Measurements from ENCODE around the gene CBL.
"Not testable (repeated sequence)": the region's sequence is repeated elsewhere in the genome, so short reads cannot be mapped to it uniquely, and the experiment has no call there.

Gene CBL

DNA sequence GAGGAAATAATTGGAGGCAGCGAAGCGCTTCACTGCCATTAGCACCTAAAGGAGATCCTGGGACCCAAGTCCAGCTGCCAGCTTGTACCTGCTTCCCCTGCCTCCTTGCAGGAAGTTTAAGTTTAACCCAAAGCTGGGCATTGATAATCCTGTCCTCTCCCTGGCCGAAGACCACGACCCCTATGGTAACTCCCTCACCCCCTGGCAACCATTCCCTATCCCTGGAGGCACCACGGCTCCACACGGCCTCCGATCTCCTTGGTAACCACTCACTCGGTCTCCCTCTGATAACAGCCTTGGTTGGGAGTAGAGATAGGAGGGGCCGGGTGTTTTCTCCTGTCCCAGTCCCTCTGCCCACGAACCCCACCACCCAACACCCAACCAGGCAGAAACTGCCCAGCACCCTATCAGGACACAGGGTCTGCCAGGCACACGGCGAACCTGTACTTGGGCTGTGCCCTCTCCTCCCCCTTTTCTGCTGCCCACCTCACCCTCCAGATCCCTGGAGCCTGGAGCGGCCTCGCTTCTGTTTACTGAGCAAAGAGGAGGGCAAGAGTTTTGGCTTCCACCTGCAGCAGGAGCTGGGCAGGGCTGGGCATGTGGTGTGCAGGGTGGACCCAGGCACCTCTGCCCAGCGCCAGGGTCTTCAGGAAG is 20.0 kb upstream of the CBL start:
- no peak for DNase-seq

DNA sequence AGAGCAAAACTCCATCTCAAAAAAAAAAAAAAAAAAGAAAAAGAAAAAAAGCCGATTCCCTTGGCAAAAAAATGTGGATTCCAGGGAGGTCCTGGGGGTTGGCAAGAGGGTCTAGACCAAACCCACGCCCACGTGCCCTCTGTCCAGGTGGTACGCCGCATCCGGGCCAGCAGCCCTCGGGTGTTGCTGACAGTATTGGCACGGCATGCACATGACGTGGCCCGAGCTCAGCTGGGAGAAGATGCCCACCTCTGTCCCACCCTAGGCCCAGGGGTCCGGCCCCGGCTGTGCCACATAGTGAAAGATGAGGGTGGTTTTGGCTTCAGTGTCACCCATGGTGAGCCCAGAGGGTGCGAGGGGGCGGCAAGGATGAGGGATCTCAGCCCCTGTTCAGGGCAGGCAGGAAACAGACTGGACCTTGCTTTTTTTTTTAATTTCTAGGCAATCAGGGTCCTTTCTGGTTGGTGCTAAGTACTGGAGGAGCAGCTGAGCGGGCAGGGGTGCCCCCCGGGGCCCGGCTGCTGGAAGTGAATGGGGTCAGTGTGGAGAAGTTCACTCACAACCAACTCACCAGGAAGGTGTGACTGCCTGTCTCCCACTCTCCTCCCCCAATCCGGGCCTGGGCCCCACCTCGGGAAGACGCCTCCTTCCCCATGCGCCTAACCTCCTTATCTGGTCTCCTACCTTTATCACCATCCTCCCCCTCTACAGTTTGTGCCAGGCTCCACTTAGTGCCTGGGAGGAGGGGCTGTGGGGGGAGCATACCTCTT is 18.8 kb upstream of the CBL start:
- DNase-seq: no peak

DNA sequence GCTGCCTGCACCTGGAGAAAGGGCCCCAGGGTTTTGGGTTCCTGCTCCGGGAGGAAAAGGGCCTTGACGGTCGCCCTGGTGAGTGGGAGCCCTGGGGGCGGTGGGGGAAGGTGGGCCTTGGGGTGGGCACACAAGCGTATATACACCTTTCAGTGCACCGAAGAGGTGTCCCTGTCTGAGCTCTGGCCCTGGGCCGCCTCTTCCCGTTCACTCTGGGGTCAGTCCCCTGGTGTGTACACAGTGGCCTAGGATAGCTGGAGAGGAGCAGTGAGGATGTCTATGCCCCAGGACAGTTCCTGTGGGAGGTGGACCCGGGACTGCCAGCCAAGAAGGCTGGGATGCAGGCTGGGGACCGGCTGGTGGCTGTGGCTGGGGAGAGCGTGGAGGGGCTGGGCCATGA is 18.1 kb upstream of the CBL start:
- no peak for DNase-seq

DNA sequence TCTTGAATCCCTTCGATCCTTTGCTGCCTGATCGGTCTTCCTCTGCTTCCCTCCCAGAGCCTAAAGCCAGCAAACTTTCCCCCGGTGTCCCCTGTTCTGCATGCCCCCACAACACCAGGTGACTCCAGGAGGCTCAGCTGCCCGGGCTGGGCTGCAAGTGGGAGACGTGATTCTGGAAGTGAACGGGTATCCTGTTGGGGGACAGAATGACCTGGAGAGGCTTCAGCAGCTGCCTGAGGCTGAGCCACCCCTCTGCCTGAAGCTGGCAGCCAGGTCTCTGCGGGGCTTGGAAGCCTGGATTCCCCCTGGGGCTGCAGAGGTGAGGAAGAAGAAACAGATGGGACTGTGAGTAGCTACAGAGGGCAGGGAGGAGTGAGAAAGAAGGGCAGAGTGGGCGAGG is 17.3 kb upstream of the CBL start:
- no peak for DNase-seq

DNA sequence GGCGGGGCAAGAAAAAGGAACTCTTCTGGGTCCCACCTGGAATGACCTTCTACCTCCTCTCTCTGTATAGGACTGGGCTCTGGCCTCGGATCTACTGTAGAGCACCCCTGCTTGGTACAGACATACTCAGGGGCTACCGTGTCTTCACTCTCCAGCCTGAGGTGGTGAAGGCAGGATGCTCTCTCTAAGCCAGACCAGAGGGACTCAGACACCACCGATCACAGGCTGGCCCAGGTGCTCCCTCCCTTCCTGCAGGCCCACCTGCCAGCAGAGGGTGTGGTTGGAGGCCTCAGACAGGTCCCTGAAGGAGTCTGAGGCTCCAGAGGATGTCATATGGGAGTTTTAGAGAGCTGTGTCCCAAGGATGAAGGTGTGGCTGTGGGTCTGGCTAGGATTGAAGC is 16.7 kb upstream of the CBL start:
- no peak for DNase-seq

DNA sequence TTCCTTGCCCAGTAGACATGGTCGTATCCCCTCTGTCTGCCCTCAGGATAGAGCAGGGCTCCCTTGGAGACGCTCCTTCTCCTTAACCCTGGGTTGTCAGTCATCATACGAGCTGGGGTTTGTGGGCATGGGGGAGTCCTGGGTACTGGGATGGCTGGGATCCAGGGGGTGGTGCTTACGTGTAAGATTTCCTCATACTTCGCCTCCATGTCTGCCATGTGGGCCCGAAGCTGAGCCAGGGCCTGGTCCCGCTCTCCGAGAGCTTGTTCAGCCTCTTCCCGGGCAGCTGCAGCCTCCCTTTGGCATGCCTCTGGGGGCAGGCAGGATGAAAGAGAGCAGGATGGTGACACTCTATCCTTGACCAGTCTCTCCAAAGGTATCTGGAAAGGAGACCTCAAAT is 15.6 kb upstream of the CBL start:
- DNase-seq: no peak

DNA sequence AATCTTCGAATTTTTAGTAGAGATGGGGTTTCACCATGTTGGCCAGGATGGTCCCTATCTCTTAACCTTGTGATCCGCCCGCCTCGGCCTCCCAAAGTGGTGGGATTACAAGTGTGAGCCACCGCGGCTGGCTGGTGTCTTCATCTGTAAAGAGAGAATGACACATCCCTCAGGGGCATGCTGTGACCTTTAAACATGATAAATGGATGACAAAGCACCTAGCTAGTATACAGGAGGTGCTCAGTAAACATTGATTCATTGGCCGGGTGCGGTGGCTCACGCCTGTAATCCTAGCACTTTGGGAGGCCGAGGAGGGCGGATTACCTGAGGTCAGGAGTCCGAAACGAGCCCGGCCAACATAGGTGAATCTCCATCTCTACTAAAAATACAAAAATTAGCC is 14.9 kb upstream of the CBL start:
- DNase-seq: not testable (repeated sequence)

DNA sequence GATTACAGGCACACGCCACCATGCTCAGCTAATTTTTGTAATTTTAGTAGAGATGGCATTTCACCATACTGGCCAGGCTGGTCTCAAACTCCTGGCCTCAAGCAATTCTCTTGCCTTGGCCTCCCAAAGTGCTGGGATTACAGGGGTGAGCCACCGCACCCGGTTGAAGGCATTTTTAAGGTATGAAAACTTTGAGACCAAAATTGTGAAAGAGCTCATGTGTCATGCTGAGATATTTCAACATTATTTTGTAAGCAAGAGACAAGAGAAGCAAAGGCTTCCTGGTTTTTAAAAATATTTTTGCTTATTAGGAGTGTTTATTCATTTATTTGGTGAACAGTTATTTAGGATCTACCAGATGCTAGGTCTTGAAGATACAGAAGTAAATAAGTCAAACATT is 14.0 kb upstream of the CBL start:
- no peak for DNase-seq

DNA sequence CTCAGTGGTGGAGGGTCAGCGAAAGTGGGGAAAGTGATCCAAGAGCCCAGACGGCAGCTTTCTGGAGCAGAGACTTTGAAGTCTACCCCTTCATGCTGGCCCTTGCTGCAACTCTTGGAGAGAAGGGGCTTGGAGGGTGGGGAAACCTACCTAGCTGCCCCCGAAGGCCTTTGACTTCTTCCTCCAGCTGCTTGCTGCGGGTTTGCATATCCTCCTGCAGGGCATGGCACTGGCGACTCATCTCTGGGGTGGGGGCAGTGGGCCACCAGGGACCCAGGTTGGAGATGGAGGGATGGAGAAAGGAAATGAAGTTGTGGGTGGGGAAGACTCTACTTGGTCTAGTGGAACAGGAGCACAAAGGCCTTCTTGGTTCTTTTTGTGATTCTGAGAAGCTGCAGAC is 13.1 kb upstream of the CBL start:
- DNase-seq: no peak

DNA sequence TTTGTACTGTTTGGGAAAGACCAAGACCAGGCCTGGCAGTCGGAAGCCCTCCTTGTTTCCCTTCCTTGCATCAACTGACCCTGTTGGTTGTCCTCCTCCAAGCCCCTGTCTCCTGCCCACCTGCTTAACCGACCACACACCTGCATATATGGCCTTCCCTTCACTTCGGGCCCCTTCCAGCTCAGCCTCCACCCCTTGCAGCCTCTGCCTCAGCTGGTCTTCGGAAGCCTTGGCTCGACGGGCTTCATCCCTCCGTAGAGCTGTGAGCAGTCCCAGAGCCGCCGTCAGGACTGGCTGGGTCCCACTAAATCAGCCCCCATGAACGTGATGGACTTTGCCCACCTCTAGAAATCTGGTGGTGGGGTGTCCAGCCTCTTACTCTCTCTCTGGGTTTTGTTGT is 12.5 kb upstream of the CBL start:
- no peak for DNase-seq

DNA sequence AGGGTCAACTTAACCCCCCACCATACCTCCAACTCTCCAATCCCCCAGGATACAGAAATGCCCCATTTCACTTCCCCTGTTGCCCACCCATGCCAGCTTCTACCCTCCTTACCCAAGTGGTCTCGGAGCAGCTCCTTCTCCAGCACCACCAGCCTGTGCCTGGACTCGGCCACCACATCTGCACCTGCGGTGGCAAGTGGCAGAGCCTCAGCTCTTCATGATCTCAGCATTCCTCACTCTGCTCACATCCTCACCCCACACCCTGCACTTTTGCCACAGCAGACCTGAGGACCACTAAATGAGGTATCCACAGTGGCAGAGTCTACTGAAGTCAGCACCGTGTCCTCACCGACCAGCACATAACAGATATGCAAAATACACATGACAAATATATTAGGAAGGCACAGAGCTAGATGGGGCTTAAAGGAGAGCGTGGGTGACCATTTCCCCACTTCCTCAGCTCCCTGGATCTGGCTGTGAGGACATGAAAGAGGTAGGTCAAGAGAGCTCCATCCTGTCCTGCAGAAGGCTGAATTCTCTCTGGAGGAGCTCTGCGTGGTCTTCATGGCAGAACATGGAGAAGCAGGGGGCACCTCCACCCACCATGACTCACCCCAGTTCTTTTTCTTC is 11.2 kb upstream of the CBL start:
- DNase-seq: no peak

DNA sequence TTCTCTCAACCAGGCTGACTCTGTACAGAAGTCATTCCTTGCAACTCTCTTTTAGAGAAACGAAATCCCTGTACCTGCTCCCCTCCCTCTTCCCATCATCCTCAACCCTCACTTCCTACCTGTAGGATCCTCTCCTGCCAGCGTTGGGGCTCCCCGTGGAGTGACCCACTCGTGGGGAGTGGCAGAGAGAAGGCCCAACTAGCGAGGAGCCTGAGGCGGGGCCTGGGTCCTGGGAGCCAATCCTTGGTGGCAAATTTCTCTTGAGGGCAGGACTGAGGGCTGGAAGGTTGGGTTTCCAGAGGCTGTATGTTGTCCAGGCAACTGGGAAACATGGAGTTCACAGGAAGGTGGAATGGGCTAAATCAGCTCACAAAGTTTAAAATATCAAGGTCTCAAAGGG is 10.5 kb upstream of the CBL start:
- no peak for DNase-seq

DNA sequence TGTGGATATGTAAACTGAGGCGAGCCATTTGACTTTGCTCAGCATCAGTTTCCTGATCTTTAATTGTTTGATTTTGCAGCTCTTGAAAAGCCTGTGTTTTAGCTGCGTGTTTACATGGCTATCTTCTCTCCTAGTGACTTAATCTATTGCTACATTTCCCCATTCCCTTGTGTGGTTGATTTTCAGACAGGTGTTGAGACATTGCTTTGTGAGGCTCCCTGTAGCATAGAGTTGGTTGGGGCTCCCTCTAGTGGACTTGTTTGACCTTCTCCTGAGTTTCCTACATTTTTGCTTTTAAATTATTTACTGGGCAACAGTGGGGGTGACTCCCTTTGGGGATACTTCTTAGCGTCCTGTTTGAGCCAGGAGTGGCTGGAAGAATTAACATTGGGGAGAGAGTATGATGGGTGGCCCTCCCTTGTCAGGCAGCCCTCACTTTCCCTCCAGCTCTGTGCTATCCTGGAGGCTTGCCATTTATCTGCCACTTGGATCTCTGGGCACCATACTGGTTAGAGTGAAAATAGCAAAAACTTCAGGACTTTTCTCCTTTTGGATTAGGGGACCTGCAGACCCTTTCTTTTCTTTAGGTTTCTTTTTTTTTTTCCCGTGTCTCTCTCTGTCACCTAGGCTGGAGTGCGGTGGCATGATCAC is 9.2 kb upstream of the CBL start:
- DNase-seq: peak; percentile 85

DNA sequence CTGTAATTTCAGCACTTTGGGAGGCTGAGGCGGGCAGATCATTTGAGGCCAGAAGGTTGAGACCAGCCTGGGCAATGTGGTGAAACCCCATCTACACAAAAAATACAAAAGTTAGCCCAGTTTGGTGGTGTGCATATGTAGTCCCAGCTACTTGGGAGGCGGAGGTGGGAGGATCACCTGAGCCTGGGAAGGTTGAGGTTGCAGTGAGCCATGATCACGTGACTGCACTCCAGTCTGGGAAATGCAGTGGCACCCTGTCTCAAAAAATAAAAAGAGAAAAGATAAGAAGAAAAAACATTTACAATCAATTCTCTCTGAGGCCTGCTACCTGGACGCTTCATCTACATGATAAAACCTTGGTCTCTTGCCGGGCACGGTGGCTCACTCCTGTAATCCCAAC is 7.2 kb upstream of the CBL start:
- no peak for DNase-seq

DNA sequence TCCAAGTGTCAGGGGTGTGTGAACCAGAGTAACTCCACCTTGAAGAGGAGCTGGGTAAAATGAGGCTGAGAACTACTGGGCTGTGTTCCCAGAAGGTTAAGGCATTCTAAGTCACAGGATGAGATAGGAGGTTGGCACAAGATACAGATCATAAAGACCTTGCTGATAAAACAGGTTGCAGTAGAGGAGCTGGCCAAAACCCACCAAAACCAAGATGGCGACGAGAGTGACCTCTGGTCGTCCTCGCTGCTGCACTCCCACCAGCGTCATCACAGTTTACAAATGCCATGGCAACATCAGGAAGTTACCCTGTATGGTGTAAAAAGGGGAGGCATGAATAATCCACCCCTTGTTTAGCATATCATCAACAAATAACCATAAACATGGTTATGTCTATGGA is 4.9 kb upstream of the CBL start:
- not testable (repeated sequence) for DNase-seq

DNA sequence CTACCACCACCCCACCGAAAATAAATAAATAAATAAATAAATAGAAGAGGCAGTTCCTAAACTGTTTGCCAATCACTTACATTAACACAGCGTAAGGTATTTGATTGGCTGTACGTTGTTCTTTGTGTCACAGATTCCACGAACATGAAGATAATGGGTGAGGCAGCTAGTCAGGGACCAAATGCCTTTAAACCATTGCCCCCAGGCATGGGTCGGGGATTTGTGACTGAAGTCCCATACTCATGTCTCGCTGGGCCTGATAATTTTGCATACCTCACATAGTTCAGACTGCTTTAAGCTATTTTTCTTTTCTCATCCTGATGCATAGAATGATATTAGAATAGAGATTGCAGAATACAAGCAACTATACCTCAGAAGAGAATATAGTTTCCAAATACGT is 3.6 kb upstream of the CBL start:
- DNase-seq: no peak

DNA sequence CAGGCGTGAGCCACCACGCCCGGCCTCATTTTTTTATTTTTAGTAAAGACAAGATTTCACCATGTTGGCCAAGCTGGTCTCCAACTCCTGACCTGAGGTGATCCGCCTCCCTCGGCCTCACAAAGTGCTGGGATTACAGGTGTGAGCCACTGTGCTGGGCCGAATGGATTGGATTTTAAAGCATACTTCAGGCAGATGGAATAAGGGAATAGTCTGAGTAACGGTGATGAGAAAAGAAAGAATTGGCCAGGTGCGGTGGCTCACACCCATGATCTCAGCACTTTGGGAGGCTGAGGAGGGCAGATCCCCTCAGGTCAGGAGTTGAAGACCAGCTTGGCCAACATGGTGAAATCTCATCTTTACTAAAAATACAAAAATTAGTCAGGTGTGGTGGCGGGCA is 2.1 kb upstream of the CBL start:
- no peak for DNase-seq

DNA sequence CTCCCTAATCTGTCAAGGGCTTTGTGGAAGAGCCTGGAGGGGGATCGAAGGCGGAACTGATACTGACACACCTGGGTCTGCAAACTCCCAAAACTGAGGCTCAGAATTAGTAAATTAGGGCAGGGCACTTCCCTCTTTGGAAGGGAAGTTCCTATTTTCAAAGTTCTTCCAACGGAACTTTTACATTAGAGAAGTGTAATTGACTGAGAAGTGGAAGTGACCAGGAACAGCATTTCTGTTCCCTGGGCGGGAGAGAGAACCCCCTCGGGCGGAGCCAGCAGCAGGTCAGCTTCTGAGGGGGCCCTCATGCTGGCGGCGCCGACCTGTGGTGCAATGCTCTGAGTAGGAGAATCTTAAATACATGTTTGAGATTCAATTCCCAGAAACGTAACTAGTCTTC is 1.1 kb upstream of the CBL start:
- no peak for DNase-seq

DNA sequence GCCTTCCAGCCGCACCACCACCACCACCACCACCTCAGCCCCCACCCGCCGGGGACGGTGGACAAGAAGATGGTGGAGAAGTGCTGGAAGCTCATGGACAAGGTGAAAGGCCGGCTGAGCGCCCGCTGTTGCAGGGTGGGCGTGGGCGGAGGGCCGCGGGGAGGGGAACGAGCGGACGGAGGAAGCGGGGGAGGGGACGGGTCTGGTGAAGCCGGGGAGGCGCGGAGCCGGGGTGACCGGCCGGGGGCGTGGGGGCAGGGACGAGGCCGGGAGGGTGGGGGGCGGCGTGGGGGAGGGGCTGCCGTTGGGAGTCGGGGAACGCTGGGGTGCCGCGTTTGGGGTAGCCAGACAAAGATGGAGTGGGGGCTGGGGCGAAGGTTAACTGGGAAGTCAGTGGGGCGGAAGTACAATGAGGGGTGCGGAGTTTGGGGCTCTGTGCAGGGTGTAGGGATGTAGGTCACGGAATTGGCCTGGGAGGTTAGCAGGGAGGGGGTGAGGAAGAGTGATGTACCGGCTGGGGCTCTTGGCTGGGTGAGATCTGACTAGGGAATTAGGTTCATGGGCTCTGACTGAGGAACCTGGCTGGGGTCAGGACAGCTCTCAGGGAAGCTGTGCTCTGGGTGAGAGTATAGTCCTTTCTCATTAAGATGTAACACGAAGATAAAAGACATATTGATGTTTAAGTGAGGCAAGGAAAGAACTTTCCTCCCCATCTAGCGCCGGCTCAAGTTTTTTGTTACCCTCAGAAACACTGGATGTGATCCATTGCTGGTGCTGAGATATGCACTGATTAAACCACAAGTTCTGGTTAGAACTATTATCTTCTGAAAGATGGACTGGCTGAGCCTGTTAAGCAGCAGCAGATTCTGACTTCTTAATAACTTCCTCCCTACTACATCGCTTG is 624 bp downstream of the CBL start:
- no peak for DNase-seq

DNA sequence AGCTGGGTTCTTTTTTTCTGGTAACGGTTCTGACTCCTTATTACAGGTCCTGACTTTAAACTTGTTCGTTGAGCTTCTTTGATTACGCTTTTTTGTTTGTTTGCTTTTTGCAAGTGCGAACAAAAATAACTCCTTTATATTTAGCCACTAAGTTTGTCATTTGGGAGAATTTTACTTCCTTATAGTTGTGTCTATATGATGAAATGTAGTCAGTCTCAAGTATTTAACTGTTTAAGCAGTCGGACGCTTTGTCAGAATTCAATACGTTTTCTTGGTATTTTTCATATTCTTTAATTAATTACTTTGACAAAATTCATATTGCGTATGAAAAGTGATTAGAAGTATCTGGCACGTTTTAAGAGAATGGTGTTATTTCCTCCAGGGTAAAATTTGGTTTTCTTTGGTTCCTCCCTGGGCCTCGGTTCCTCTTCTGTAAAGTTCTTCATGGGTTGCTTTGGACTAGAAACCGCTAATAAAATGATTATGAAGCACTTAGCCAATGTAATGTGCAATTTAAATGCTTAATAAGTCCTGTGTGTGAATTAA is 1.3 kb downstream of the CBL start:
- no peak for DNase-seq

DNA sequence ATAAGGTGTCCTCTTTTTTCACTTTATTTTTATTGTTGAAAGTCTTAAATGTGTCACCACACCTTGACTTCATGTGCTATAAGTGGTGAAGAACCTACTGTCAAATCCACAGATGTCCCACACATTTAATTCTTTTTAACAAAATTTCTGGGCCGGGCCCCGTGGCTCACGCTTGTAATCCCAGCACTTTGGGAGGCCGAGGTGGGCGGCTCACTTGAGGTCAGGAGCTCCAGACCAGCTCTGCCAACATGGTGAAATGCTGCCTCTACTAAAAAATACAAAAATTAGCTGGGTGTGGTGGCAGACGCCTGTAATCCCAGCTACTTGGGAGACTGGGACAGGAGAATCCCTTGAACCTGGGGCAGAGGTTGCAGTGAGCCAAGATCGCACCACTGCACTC is 3.0 kb downstream of the CBL start:
- DNase-seq: no peak

DNA sequence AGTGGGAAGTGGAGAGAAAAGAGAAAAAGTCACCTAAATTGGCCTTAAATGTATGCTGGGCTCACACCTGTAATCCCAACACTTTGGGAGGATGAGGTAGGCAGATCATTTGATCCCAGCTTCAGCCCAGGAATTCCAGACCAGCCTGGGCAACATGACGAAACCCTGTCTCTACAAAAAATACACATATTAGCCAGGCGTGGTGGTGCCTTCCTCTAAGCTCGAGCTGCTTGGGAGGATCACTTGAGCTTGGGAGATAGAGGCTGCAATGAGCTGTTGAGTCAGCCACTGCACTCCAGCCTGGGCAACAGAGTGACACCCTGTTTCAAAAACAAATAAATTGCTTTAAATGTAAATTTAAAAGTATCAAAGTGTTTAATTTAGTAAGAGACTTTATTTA is 3.9 kb downstream of the CBL start:
- DNase-seq: no peak

Measured in NCI-H1417 treated with DMSO at 0.1 percent for 48 hours (cell line).